ENCODE data around the gene ADH4.
A peak's percentile ranks its signal among the peaks of the same experiment; 100 is the strongest.
"Not testable (repeated sequence)": the region's sequence is repeated elsewhere in the genome, so short reads cannot be mapped to it uniquely, and the experiment has no call there.

Gene ADH4

DNA sequence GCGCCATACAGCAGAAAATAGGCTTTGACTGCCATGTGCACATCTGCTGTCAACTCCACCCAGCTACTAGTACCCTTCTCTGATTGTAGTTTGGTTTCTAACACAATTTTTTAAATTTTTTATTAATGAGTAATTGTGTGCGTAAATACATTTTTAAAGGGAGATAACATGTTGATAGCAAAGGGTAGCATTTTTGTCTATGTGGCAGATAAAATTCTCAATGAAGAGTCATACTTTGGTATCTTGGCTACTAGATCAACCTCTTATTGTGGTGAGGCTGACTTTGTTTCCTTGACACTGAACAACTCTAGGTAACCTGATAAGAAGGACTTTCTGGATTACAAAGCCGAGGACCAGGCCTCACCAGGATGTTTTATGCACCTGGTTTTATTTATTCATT, 9.5 kb downstream of the ADH4 start:
- DNase-seq (ENCODE audit: low read depth, low spot score): no peak

- DNase-seq (ENCODE audit: low read depth, low spot score): no peak
These were observed 12.7 kb downstream of the ADH4 start for GRCh38 chr4:99131378-99131777.

DNA sequence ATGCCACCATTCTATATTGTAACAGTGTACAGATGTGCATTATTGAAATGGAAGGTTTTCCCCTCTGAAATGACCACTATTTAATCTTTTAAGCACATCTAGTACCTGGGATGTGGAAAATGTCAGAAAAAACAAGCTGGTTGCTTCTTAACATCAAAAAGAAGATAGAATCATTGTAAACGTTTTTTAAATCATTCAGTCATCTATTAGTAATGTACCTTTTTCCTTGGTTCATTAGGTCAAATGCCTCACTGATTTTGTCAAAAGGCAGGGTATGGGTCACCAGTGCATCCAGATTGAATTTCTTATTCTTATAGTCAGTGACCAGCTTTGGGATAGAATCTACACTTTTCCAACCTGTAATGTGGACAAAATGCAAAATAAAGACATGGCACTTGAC, 17.7 kb downstream of the ADH4 start:
- no peak for DNase-seq (ENCODE audit: low read depth, low spot score)

- no peak for DNase-seq (ENCODE audit: low read depth, low spot score)
These were observed 23.1 kb downstream of the ADH4 start for GRCh38 chr4:99121008-99121407.

GRCh38 chr4:99120501-99120900, 23.6 kb downstream of the ADH4 start:
- DNase-seq (ENCODE audit: low read depth, low spot score): no peak

- DNase-seq (ENCODE audit: low read depth, low spot score): peak; percentile 13
These were observed 26.0 kb downstream of the ADH4 start for GRCh38 chr4:99117876-99118693.

- not testable (repeated sequence) for DNase-seq (ENCODE audit: low read depth, low spot score)
These were observed 26.8 kb downstream of the ADH4 start for GRCh38 chr4:99117122-99117841.

DNA sequence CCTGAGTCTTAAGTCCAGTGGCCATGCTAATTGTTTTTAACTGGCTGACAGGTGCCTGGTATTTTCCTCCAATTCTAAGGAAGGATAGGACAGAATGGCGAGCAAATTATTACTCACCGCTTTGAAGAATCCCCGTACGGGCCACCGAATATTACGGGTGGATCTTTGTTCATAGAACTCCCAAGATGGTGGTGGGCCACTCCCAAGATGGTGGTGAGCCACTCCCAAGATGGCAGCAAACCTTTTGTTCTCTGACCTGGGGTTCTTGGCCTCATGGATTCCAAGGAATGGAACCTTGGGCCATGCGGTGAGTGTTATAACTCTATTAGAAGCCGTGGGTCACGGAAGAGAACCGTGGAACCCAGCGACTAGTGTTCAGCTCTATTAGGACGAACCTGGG, 34.8 kb downstream of the ADH4 start:
- DNase-seq (ENCODE audit: low read depth, low spot score): not testable (repeated sequence)

DNA sequence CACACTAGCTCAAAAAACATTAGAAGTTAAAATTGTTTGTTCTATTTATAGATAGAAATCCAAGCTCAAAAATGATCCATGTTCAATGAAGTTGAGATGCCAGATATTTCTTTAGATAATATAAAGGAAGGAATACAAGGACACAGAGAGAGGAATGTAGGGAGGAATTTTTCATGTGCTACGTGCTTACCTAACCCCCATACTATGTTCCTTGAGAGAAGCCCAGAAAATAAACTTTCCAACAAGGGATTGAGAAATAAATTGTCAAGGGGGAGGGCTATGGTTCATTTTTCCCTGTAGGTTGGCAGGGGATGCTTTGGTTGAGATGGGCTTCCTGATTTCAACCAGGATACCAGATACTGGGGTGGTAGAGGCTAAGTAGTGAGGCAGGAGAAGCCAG, 39.9 kb downstream of the ADH4 start:
- DNase-seq (ENCODE audit: low read depth, low spot score): no peak

GRCh38 chr4:99103166-99103565, 40.9 kb downstream of the ADH4 start:
- no peak for DNase-seq (ENCODE audit: low read depth, low spot score)

GRCh38 chr4:99102634-99103033, 41.5 kb downstream of the ADH4 start:
- DNase-seq (ENCODE audit: low read depth, low spot score): peak; percentile 13

GRCh38 chr4:99100876-99101275, 43.2 kb downstream of the ADH4 start:
- DNase-seq (ENCODE audit: low read depth, low spot score): peak; percentile 21

GRCh38 chr4:99099814-99100213, 44.3 kb downstream of the ADH4 start:
- DNase-seq (ENCODE audit: low read depth, low spot score): not testable (repeated sequence)

DNA sequence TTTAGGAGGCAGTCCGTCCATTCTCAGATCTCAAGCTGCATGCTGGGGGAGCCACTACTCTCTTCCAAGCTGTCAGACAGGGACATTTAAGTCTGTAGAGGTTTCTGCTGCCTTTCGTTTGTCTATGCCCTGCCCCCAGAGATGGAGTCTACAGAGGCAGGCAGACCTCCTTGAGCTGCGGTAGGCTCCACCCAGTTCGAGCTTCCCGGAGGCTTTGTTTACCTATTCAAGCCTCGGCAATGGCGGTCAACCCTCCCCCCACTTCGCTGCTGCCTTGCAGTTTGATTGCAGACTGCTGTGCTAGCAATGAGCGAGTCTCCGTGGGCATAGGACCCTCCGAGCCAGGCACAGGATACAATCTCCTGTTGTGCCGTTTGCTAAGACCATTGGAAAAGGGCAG, 44.8 kb downstream of the ADH4 start:
- no peak for DNase-seq (ENCODE audit: low read depth, low spot score)

DNA sequence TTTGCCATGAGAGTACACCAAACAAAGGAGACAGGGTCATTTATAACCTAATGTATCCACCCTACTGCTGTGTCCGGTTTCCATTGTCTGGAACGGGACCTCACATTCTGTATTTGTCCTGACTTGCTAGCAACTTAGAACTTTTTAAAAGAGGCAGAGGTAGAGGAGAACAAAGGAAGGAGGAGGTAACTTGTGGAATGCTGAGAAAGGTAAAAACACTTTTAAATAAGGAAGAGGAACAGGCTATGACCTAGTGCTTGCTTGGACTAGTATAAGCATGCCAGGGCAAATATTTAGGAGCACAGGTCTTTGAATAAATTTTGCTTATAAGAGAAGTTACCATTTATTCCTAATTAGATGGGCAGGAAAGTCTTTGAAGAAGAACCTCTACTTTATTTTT, 52.3 kb downstream of the ADH4 start:
- not testable (repeated sequence) for DNase-seq (ENCODE audit: low read depth, low spot score)

- peak; percentile 55 for DNase-seq (ENCODE audit: low read depth, low spot score)
These were observed 52.9 kb downstream of the ADH4 start for GRCh38 chr4:99091216-99091575.

GRCh38 chr4:99090481-99091215, 53.4 kb downstream of the ADH4 start:
- peak; percentile 46 for DNase-seq (ENCODE audit: low read depth, low spot score)

GRCh38 chr4:99088481-99089365, 55.4 kb downstream of the ADH4 start, which contains the start of gene ADH5:
TSS of gene ADH5 (minus strand) at chr4:99088788. CDS start at chr4:99088700, 88 bp downstream.
- DNase-seq (ENCODE audit: low read depth, low spot score): peak; percentile 94

GRCh38 chr4:99088023-99088449, 56.1 kb downstream of the ADH4 start:
- peak; percentile 68 for DNase-seq (ENCODE audit: low read depth, low spot score)

GRCh38 chr4:99084595-99084994, 59.5 kb downstream of the ADH4 start:
- no peak for DNase-seq (ENCODE audit: low read depth, low spot score)

GRCh38 chr4:99082192-99082591, 61.9 kb downstream of the ADH4 start:
- DNase-seq (ENCODE audit: low read depth, low spot score): no peak
